SK-N-MC (cell line): Measurements from ENCODE around the gene ZMYM2.

Experiments
- EZH2 ChIP-seq: fragments of 200-600 bp; sonication (generic); IDR thresholded peaks from one replicate; pipeline ENCODE4 v1.6.1; 2017; ENCODE audit warnings: antibody characterized with exemption
- POLR2AphosphoS5 ChIP-seq: IDR thresholded peaks from 2 replicates; pipeline ENCODE4 v1.6.1; 2012; ENCODE audit warnings: mild to moderate bottlenecking, low read depth, low read length, borderline replicate concordance

DNA sequence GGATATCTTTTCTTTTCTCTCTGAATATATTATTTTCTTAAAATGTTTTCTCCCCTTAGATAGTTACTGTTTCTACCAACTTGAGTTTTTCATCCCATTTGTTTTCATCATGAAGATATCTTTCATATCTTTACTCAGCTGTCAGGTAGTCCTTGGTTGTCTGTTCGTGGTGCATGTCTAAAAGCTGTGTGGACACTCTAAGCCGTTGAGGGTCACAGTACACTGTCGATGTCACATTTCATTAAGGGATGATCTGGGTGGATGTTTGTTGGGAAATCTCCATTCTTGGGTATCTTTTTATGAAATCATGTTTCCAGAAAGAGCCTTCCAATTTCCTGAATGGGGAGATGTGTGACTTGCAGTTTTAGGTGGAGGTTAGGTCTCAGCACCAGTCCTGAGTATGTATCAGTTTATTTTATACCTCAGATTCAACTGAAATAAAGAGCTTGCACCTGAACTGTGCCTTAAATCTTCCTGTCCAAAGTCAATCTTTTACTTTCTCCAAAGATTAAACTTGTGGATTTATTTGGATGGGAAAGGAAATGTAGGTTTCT lies 23.2 kb downstream of the ZMYM2 start:
- TF ChIP-seq POLR2AphosphoS5: no peak
- no peak for TF ChIP-seq EZH2
